Mesothelial cell of epicardium (in vitro differentiated cells): ENCODE measurements around the gene FATE1. TPM values are rescaled to one million over a fixed set of nuclear protein-coding genes. Genes with fewer than 3 reads are reported as not detected.

Experiments
- DNase-seq, 2 experiments: peaks; one replicate each; pipeline ENCODE4 v3.0.0; 2021; ENCODE audit warnings: low spot score in 2 of 2; ENCODE audit not compliant: unreplicated experiment in 2 of 2
- H3K27ac Mint-ChIP-seq: 2 replicates; pipeline ENCODE4 v1.8.0; 2021; ENCODE audit warnings: mixed read lengths
- H3K27me3 Mint-ChIP-seq: 2 replicates; pipeline ENCODE4 v1.8.0; 2021; ENCODE audit warnings: low read depth, mixed read lengths
- H3K36me3 Mint-ChIP-seq: 2 replicates; pipeline ENCODE4 v1.8.0; 2021; ENCODE audit warnings: mixed read lengths
- H3K4me1 Mint-ChIP-seq: 2 replicates; pipeline ENCODE4 v1.8.0; 2021; ENCODE audit warnings: mixed read lengths
- H3K4me3 Mint-ChIP-seq: 2 replicates; pipeline ENCODE4 v1.8.0; 2021; ENCODE audit warnings: mild to moderate bottlenecking, moderate library complexity, mixed read lengths
- H3K9me3 Mint-ChIP-seq: 2 replicates; pipeline ENCODE4 v1.8.0; 2021; ENCODE audit warnings: mixed read lengths
- CTCF ChIP-seq: fragments of 200-600 bp; sonication (generic); IDR thresholded peaks from one replicate; pipeline ENCODE4 v1.5.0; 2021; ENCODE audit warnings: antibody characterized with exemption; ENCODE audit not compliant: unreplicated experiment
- total RNA-seq: library from RNA; stranded (reverse); gene quantifications from 3 replicates; pipeline ENCODE4 v1.2.1, GENCODE V29; 2021

The FATE1 gene
- total RNA-seq, 1 donor from 2014 or later = not detected

- peaks cover 26% of the 10 kb centered on the region for H3K4me1 Mint-ChIP-seq
- H3K9me3 Mint-ChIP-seq = peaks cover 21% of the 10 kb centered on the region
- no peak overlapping the region for H3K27ac Mint-ChIP-seq
- peaks cover 5% of the 10 kb centered on the region for H3K27me3 Mint-ChIP-seq
- DNase-seq = peak in 1 of 2 experiments; percentile 62
- no peaks in the 10 kb centered on the region for H3K36me3 Mint-ChIP-seq
- peak; percentile 70 for TF ChIP-seq CTCF
- H3K4me3 Mint-ChIP-seq = no peak overlapping the region
Measured at GRCh38 chrX:151753313-151754046, 37.6 kb downstream of the FATE1 start.

GRCh38 chrX:151754047-151754429 lies 38.2 kb downstream of the FATE1 start:
- Mint-ChIP-seq H3K9me3 (peaks cover 21% of the 10 kb centered on the region), H3K27ac (peak overlapping the region; percentile 54), H3K4me3 (no peak overlapping the region), H3K36me3 (no peaks in the 10 kb centered on the region), H3K4me1 (peaks cover 24% of the 10 kb centered on the region), H3K27me3 (peaks cover 5% of the 10 kb centered on the region)
- DNase-seq = no peak
- no peak for TF ChIP-seq CTCF

GRCh38 chrX:151754641-151755215 lies 38.9 kb downstream of the FATE1 start:
- Mint-ChIP-seq H3K9me3 (peaks cover 21% of the 10 kb centered on the region), H3K36me3 (no peaks in the 10 kb centered on the region)
- no peak for TF ChIP-seq CTCF

GRCh38 chrX:151759041-151759708 lies 43.3 kb downstream of the FATE1 start:
- no peak for TF ChIP-seq CTCF
- H3K36me3 Mint-ChIP-seq = no peaks in the 10 kb centered on the region
- H3K9me3 Mint-ChIP-seq = peaks cover 15% of the 10 kb centered on the region
- H3K4me3 Mint-ChIP-seq = no peak overlapping the region
- DNase-seq = no peak
- no peak overlapping the region for H3K27ac Mint-ChIP-seq
- H3K27me3 Mint-ChIP-seq = peaks cover 5% of the 10 kb centered on the region
- peaks cover 7% of the 10 kb centered on the region for H3K4me1 Mint-ChIP-seq

More at GRCh38 chrX:151754641-151755215, 38.9 kb downstream of the FATE1 start:
- no peak for DNase-seq
- Mint-ChIP-seq H3K27ac (peak overlapping the region; percentile 54), H3K27me3 (peaks cover 5% of the 10 kb centered on the region), H3K4me1 (peaks cover 18% of the 10 kb centered on the region), H3K4me3 (no peak overlapping the region)

GRCh38 chrX:151762802-151763201 lies 47.0 kb downstream of the FATE1 start:
- DNase-seq = no peak
- Mint-ChIP-seq H3K27ac (no peak overlapping the region), H3K27me3 (no peaks in the 10 kb centered on the region), H3K4me1 (peaks cover 4% of the 10 kb centered on the region), H3K36me3 (no peaks in the 10 kb centered on the region), H3K9me3 (peaks cover 24% of the 10 kb centered on the region), H3K4me3 (no peak overlapping the region)
- TF ChIP-seq CTCF = no peak
